Skeletal muscle tissue (tissue), 4 donors: ENCODE data around the gene CMC1. TPM values are rescaled to one million over a fixed set of nuclear protein-coding genes. Genes with fewer than 3 reads are reported as not detected.
A peak's percentile ranks its signal among the peaks of the same experiment; 100 is the strongest.
"Not testable (repeated sequence)": the region's sequence is repeated elsewhere in the genome, so short reads cannot be mapped to it uniquely, and the experiment has no call there.

Experiments
- H3K27ac ChIP-seq: one replicate; pipeline ENCODE4 v1.7.0; 2013; ENCODE audit warnings: mild to moderate bottlenecking, low read depth, low read length, inconsistent platforms
- H3K27me3 ChIP-seq, 3 donors: one replicate each; pipeline ENCODE4 v1.7.0; 2013; ENCODE audit warnings: low read length in 3 of 3; ENCODE audit not compliant: control insufficient read depth in 3 of 3, insufficient read depth in 3 of 3
- H3K36me3 ChIP-seq, 3 donors: one replicate each; pipeline ENCODE4 v1.7.0; 2013; ENCODE audit warnings: low read length in 3 of 3; ENCODE audit not compliant: control insufficient read depth in 3 of 3, insufficient read depth in 3 of 3
- H3K4me1 ChIP-seq, 3 donors: one replicate each; pipeline ENCODE4 v1.7.0; 2013; ENCODE audit warnings: low read length in 3 of 3, mild to moderate bottlenecking in 3 of 3; ENCODE audit not compliant: control insufficient read depth in 3 of 3, insufficient read depth in 3 of 3
- H3K4me3 ChIP-seq, 3 donors: one replicate each; pipeline ENCODE4 v1.7.0; 2013; ENCODE audit warnings: low read length in 3 of 3
- H3K9ac ChIP-seq, 3 donors: one replicate each; pipeline ENCODE4 v1.7.0; 2013; ENCODE audit warnings: low read length in 3 of 3, mild to moderate bottlenecking in 3 of 3, moderate library complexity in 2 of 3, low read depth in 1 of 3
- H3K9me3 ChIP-seq, 3 donors: one replicate each; pipeline ENCODE4 v1.7.0; 2013; ENCODE audit warnings: low read length in 3 of 3; ENCODE audit not compliant: control insufficient read depth in 3 of 3
- total RNA-seq: library from RNA; depleted of rRNA; stranded (reverse); fragments of >200 nt; gene quantifications from one replicate; pipeline ENCODE4 v1.2.3, GENCODE V29; 2014
- donor health status: Osteomylitis.

Gene CMC1
- total RNA-seq = 5.2 TPM

GRCh38 chr3:28241221-28242160 is at the start of gene CMC1:
CMC1 (plus strand) TSS chr3:28241619; CDS start chr3:28241794, 175 bp downstream.
- Histone ChIP-seq H3K4me3 (peak within 1 kb of the TSS; percentile 89 to 98 (median 91)), H3K27me3 (no peaks in the 10 kb centered on the region), H3K4me1 (peaks cover 5 to 23% (median 6%) of the 10 kb centered on the region in 3 donors), H3K9ac (peak within 1 kb of the TSS; percentile 81 to 91 (median 90)), H3K9me3 (no peaks in the 10 kb centered on the region), H3K36me3 (no peaks in the 10 kb centered on the region), H3K27ac (peak within 1 kb of the TSS; percentile 69)

- Histone ChIP-seq H3K9me3 (no peaks in the 10 kb centered on the region), H3K27me3 (no peaks in the 10 kb centered on the region), H3K4me3 (no peak overlapping the region), H3K27ac (no peak overlapping the region), H3K36me3 (no peaks in the 10 kb centered on the region), H3K9ac (no peak overlapping the region), H3K4me1 (no peaks in the 10 kb centered on the region)
Observed at GRCh38 chr3:28198161-28198560, 43.3 kb upstream of the CMC1 start.

- Histone ChIP-seq H3K27ac (no peak overlapping the region), H3K4me1 (no peaks in the 10 kb centered on the region), H3K4me3 (no peak overlapping the region), H3K9me3 (no peaks in the 10 kb centered on the region), H3K27me3 (no peaks in the 10 kb centered on the region), H3K36me3 (no peaks in the 10 kb centered on the region), H3K9ac (no peak overlapping the region)
Observed at GRCh38 chr3:28198974-28199373, 42.4 kb upstream of the CMC1 start.

GRCh38 chr3:28199643-28200042 is 41.8 kb upstream of the CMC1 start:
- not testable (repeated sequence) for H3K9ac ChIP-seq, H3K4me3 ChIP-seq, H3K9me3 ChIP-seq, H3K27me3 ChIP-seq, H3K36me3 ChIP-seq, H3K27ac ChIP-seq, H3K4me1 ChIP-seq

GRCh38 chr3:28200366-28200848 is 41.0 kb upstream of the CMC1 start:
- H3K27me3 ChIP-seq, H3K4me3 ChIP-seq, H3K9me3 ChIP-seq, H3K9ac ChIP-seq, H3K36me3 ChIP-seq, H3K4me1 ChIP-seq, H3K27ac ChIP-seq: not testable (repeated sequence)

- no peaks in the 10 kb centered on the region for H3K27me3 ChIP-seq
- H3K9me3 ChIP-seq = no peaks in the 10 kb centered on the region
- H3K4me1 ChIP-seq = no peaks in the 10 kb centered on the region
- no peak overlapping the region for H3K27ac ChIP-seq
- no peak overlapping the region for H3K4me3 ChIP-seq
- H3K9ac ChIP-seq = no peak overlapping the region
- no peaks in the 10 kb centered on the region for H3K36me3 ChIP-seq
Observed at GRCh38 chr3:28206479-28206878, 34.9 kb upstream of the CMC1 start.

GRCh38 chr3:28207000-28207733 is 34.3 kb upstream of the CMC1 start:
- Histone ChIP-seq H3K4me3 (no peak overlapping the region), H3K9ac (no peak overlapping the region), H3K9me3 (no peaks in the 10 kb centered on the region), H3K27me3 (no peaks in the 10 kb centered on the region), H3K27ac (no peak overlapping the region), H3K36me3 (no peaks in the 10 kb centered on the region), H3K4me1 (no peaks in the 10 kb centered on the region)

GRCh38 chr3:28210968-28211713 is 30.3 kb upstream of the CMC1 start:
- Histone ChIP-seq H3K9ac (no peak overlapping the region), H3K9me3 (peaks cover 0 to 5% (median 3%) of the 10 kb centered on the region in 3 donors), H3K27ac (no peak overlapping the region), H3K4me3 (no peak overlapping the region), H3K4me1 (no peaks in the 10 kb centered on the region), H3K27me3 (no peaks in the 10 kb centered on the region), H3K36me3 (no peaks in the 10 kb centered on the region)

- Histone ChIP-seq H3K36me3 (no peaks in the 10 kb centered on the region), H3K4me1 (no peaks in the 10 kb centered on the region), H3K9me3 (peaks cover 0 to 5% (median 3%) of the 10 kb centered on the region in 3 donors), H3K27ac (no peak overlapping the region), H3K4me3 (no peak overlapping the region), H3K9ac (no peak overlapping the region), H3K27me3 (no peaks in the 10 kb centered on the region)
Observed at GRCh38 chr3:28212681-28213080, 28.7 kb upstream of the CMC1 start.
